GM12891 (cell line): ENCODE measurements around the gene PAFAH1B2.

Source experiments
- POLR2A ChIP-seq: IDR thresholded peaks from 2 replicates; pipeline ENCODE4 v1.6.1; 2011; ENCODE audit warnings: low read depth, low read length, control low read depth
- POLR2AphosphoS5 ChIP-seq: IDR thresholded peaks from 2 replicates; pipeline ENCODE4 v1.6.1; 2011; ENCODE audit warnings: low read depth, low read length, control low read depth
- SPI1 ChIP-seq: IDR thresholded peaks from 2 replicates; pipeline ENCODE4 v1.6.1; 2011; ENCODE audit warnings: low read depth, low read length, control low read depth
- TAF1 ChIP-seq: IDR thresholded peaks from 2 replicates; pipeline ENCODE4 v1.6.1; 2011; ENCODE audit warnings: low read depth, low read length, control low read depth

DNA sequence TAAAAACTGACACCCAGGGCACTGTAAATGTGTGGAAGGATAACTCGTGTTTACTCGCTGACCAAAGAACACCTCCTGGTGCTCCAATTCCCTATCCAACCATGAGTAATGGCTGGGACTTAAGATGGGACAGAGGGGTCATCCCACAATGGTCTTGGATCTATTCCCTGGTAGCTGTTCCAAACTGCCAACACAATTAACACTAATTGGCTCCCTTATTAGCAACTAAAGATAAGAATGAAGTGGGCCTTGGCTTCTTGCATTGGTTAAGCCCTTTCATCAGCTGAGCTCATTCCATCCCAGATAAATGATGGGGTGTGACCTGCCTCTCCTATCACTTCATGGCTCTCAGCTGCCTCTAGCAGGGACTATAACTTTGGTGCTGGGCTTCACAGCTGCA lies 44.4 kb upstream of the PAFAH1B2 start:
- TF ChIP-seq POLR2A (no peak), POLR2AphosphoS5 (no peak), TAF1 (no peak), SPI1 (no peak)
